ENCODE data around the gene ODF2.
"Not testable (repeated sequence)": the region's sequence is repeated elsewhere in the genome, so short reads cannot be mapped to it uniquely, and the experiment has no call there.

The ODF2 gene

GRCh38 chr9:128498911-128499310 lies 43.1 kb downstream of the ODF2 start:
- peaks cover 30% of the 10 kb centered on the region for H3K36me3 Mint-ChIP-seq (ENCODE audit: insufficient read depth)

GRCh38 chr9:128499920-128500319 lies 44.1 kb downstream of the ODF2 start:
- Mint-ChIP-seq H3K27ac (no peak overlapping the region), H3K4me1 (ENCODE audit: low read depth in 2 of 2) (peaks cover 0 to 5% of the 10 kb centered on the region in 2 donors), H3K27me3 (no peaks in the 10 kb centered on the region), H3K36me3 (ENCODE audit: insufficient read depth) (peaks cover 37% of the 10 kb centered on the region), H3K9me3 (no peaks in the 10 kb centered on the region), H3K4me3 (no peak overlapping the region)
- ATAC-seq (replicated peaks) (no peak), DNase-seq (no peak)

More at GRCh38 chr9:128498911-128499310, 43.1 kb downstream of the ODF2 start:
- H3K4me1 Mint-ChIP-seq (ENCODE audit: low read depth in 2 of 2): peaks cover 0 to 4% of the 10 kb centered on the region in 2 donors
- H3K27ac Mint-ChIP-seq: no peak overlapping the region
- no peak overlapping the region for H3K4me3 Mint-ChIP-seq
- no peaks in the 10 kb centered on the region for H3K9me3 Mint-ChIP-seq
- no peak for DNase-seq
- no peak for ATAC-seq (replicated peaks)
- no peaks in the 10 kb centered on the region for H3K27me3 Mint-ChIP-seq

- H3K27ac Mint-ChIP-seq; DNase-seq; H3K9me3 Mint-ChIP-seq; ATAC-seq (replicated peaks); H3K27me3 Mint-ChIP-seq; H3K4me1 Mint-ChIP-seq (ENCODE audit: low read depth in 2 of 2): not testable (repeated sequence)
- Mint-ChIP-seq H3K36me3 (ENCODE audit: insufficient read depth) (peaks cover 32% of the 10 kb centered on the region), H3K4me3 (peak overlapping the region; percentile 98 to 99)
Measured at GRCh38 chr9:128503415-128503825, 47.6 kb downstream of the ODF2 start.

- ATAC-seq (replicated peaks) (no peak), DNase-seq (no peak)
- H3K4me3 Mint-ChIP-seq: peak overlapping the region; percentile 98 to 99
- H3K36me3 Mint-ChIP-seq (ENCODE audit: insufficient read depth): peaks cover 32% of the 10 kb centered on the region
- no peaks in the 10 kb centered on the region for H3K9me3 Mint-ChIP-seq
- no peak overlapping the region for H3K27ac Mint-ChIP-seq
- no peaks in the 10 kb centered on the region for H3K27me3 Mint-ChIP-seq
- peaks cover 8 to 10% of the 10 kb centered on the region in 2 donors for H3K4me1 Mint-ChIP-seq (ENCODE audit: low read depth in 2 of 2)
Measured at GRCh38 chr9:128503870-128504269, 48.1 kb downstream of the ODF2 start.

- ATAC-seq (replicated peaks) (peak; percentile 93), DNase-seq (peak; percentile 96 to 97 (median 97))
- Mint-ChIP-seq H3K27me3 (no peaks in the 10 kb centered on the region), H3K36me3 (ENCODE audit: insufficient read depth) (peaks cover 33% of the 10 kb centered on the region), H3K27ac (peak within 1 kb of the TSS; percentile 95 to 97), H3K4me3 (peak within 1 kb of the TSS; percentile 98 to 99), H3K9me3 (no peaks in the 10 kb centered on the region), H3K4me1 (ENCODE audit: low read depth in 2 of 2) (peaks cover 14 to 18% of the 10 kb centered on the region in 2 donors)
Measured at GRCh38 chr9:128504485-128505413, 48.9 kb downstream of the ODF2 start, which contains the start of gene GLE1. TSS of gene GLE1 (plus strand) at chr9:128504719. CDS start at chr9:128504806, 87 bp downstream.

GRCh38 chr9:128505414-128505765 lies 49.6 kb downstream of the ODF2 start:
- peaks cover 14 to 18% of the 10 kb centered on the region in 2 donors for H3K4me1 Mint-ChIP-seq (ENCODE audit: low read depth in 2 of 2)
- H3K9me3 Mint-ChIP-seq: no peaks in the 10 kb centered on the region
- H3K27ac Mint-ChIP-seq: peak overlapping the region; percentile 95 to 97
- no peak for ATAC-seq (replicated peaks)
- H3K36me3 Mint-ChIP-seq (ENCODE audit: insufficient read depth): peaks cover 36% of the 10 kb centered on the region
- no peaks in the 10 kb centered on the region for H3K27me3 Mint-ChIP-seq
- peak overlapping the region; percentile 98 to 99 for H3K4me3 Mint-ChIP-seq
- DNase-seq: no peak

GRCh38 chr9:128505906-128506305 lies 50.1 kb downstream of the ODF2 start:
- H3K9me3 Mint-ChIP-seq: not testable (repeated sequence)

DNA sequence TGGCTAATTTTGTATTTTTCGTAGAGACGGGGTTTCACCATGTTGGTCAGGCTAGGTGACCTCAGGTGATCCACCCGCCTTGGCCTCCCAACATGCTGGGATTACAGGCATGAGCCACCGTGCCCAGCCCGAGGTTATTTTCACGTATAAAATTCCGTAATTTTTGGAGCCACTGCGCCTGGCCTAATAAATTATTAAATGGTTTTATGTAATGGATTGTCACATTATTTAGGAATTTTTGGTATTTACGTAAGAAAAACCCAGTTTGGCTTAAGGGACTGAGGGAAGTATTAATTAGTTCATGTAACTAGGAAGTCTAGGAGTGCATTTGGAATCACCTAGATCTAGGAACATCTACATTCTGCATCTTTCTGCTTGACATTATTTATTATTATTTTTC lies 57.0 kb downstream of the ODF2 start:
- peaks cover 74% of the 10 kb centered on the region for H3K36me3 Mint-ChIP-seq (ENCODE audit: insufficient read depth)
- H3K9me3 Mint-ChIP-seq: no peaks in the 10 kb centered on the region
- peaks cover 13 to 25% of the 10 kb centered on the region in 2 donors for H3K4me1 Mint-ChIP-seq (ENCODE audit: low read depth in 2 of 2)
- peak overlapping the region in 1 of 2 donors; percentile 22 for H3K4me3 Mint-ChIP-seq
- H3K27me3 Mint-ChIP-seq: no peaks in the 10 kb centered on the region
- ATAC-seq (replicated peaks) (no peak), DNase-seq (no peak)
- no peak overlapping the region for H3K27ac Mint-ChIP-seq

More at GRCh38 chr9:128505906-128506305, 50.1 kb downstream of the ODF2 start:
- peak overlapping the region; percentile 98 to 99 for H3K4me3 Mint-ChIP-seq
- peak overlapping the region in 1 of 2 donors; percentile 97 for H3K27ac Mint-ChIP-seq
- ATAC-seq (replicated peaks); H3K27me3 Mint-ChIP-seq; DNase-seq: not testable (repeated sequence)
- H3K36me3 Mint-ChIP-seq (ENCODE audit: insufficient read depth): peaks cover 34% of the 10 kb centered on the region
- H3K4me1 Mint-ChIP-seq (ENCODE audit: low read depth in 2 of 2): peaks cover 14 to 18% of the 10 kb centered on the region in 2 donors

DNA sequence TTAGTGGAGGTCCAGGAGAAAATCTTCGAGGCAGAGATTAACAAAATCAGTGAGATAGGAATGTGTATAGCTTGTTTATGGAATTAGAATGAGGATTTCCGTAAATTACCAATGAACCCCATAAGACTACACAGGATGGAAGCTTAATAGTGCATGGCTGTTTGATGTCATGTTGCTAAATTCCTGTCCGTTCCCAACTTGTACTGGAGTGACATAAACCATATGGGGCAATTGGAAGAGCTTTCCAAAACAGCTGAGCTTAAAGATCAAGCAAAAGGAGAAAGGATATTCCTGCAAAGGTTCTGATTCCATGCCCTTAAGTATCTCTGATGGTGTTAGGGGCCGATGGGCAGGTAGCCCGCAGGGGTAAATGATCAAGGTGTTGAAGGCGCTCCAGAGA lies 66.2 kb downstream of the ODF2 start:
- Mint-ChIP-seq H3K4me3 (no peak overlapping the region), H3K4me1 (ENCODE audit: low read depth in 2 of 2) (peaks cover 2 to 6% of the 10 kb centered on the region in 2 donors), H3K27ac (no peak overlapping the region), H3K36me3 (ENCODE audit: insufficient read depth) (peaks cover 90% of the 10 kb centered on the region), H3K9me3 (no peaks in the 10 kb centered on the region), H3K27me3 (no peaks in the 10 kb centered on the region)
- DNase-seq (no peak), ATAC-seq (replicated peaks) (no peak)

DNA sequence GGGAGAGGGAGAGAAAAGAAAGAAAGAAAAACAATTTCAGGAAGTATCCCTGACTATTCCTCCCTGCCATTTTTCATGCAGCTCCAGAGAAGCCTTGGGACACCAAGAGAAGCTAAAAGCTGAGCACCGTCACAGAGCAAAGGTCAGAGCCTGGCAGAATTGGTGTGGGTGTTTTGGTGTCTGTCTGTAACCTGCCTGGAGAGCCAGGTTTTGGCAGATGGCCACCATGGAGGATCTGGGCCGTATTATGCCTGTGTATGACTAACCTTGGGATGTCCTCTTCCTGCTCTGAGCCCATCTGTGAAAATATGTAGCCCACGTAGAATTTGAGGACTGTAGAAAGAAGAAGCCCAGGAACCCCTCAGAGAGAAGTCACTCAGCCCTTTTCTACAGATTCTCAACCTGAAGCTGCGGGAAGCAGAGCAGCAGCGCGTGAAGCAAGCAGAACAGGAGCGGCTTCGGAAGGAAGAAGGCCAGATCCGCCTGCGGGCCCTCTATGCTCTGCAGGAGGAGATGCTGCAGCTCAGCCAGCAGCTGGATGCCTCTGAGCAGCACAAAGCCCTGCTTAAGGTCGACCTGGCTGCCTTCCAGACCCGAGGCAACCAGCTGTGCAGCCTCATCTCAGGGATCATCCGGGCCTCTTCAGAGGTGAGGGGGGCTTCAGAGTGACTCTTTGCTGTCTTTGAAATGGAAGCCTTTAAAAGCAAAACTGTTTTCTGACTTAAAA lies 67.6 kb downstream of the ODF2 start:
- H3K27me3 Mint-ChIP-seq: no peaks in the 10 kb centered on the region
- peak overlapping the region in 1 of 2 donors; percentile 35 for H3K27ac Mint-ChIP-seq
- ATAC-seq (replicated peaks): no peak
- no peak for DNase-seq
- peaks cover 89% of the 10 kb centered on the region for H3K36me3 Mint-ChIP-seq (ENCODE audit: insufficient read depth)
- peaks cover 2 to 6% of the 10 kb centered on the region in 2 donors for H3K4me1 Mint-ChIP-seq (ENCODE audit: low read depth in 2 of 2)
- H3K4me3 Mint-ChIP-seq: no peak overlapping the region
- H3K9me3 Mint-ChIP-seq: no peaks in the 10 kb centered on the region

DNA sequence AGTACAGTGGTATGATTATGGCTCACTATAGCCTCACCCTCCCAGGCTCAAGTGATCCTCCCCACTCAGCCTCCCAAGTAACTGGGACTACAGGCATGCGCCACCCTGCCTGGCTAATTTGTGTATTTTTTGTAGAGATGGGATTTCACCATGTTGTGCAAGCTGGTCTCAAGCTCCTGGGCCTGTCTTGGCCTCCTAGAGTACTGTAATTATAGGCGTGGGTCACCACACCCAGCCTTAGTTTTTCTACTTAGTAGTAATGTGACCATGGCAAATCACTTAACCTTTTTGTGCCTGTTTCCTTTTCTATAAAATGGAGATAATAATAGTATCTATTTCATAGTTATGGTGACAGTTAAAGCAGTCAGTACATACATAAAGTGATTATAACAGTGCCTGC lies 70.9 kb downstream of the ODF2 start:
- H3K36me3 Mint-ChIP-seq (ENCODE audit: insufficient read depth): peaks cover 97% of the 10 kb centered on the region
- no peak for DNase-seq
- H3K27ac Mint-ChIP-seq: no peak overlapping the region

GRCh38 chr9:128528445-128529160 lies 72.8 kb downstream of the ODF2 start:
- ATAC-seq (replicated peaks): no peak
- Mint-ChIP-seq H3K9me3 (no peaks in the 10 kb centered on the region), H3K27me3 (no peaks in the 10 kb centered on the region), H3K4me1 (ENCODE audit: low read depth in 2 of 2) (peaks cover 0 to 4% of the 10 kb centered on the region in 2 donors), H3K4me3 (no peak overlapping the region), H3K36me3 (ENCODE audit: insufficient read depth) (peaks cover 98% of the 10 kb centered on the region), H3K27ac (no peak overlapping the region)
- DNase-seq: no peak

More for the DNA sequence above, 70.9 kb downstream of the ODF2 start:
- Mint-ChIP-seq H3K4me1 (ENCODE audit: low read depth in 2 of 2) (peaks cover 2 to 7% of the 10 kb centered on the region in 2 donors), H3K9me3 (no peaks in the 10 kb centered on the region), H3K27me3 (no peaks in the 10 kb centered on the region), H3K4me3 (no peak overlapping the region)
- ATAC-seq (replicated peaks): no peak

GRCh38 chr9:128529191-128529590 lies 73.4 kb downstream of the ODF2 start:
- H3K9me3 Mint-ChIP-seq: no peaks in the 10 kb centered on the region
- no peak overlapping the region for H3K4me3 Mint-ChIP-seq
- H3K36me3 Mint-ChIP-seq (ENCODE audit: insufficient read depth): peaks cover 98% of the 10 kb centered on the region
- ATAC-seq (replicated peaks) (no peak), DNase-seq (no peak)
- peaks cover 0 to 4% of the 10 kb centered on the region in 2 donors for H3K4me1 Mint-ChIP-seq (ENCODE audit: low read depth in 2 of 2)
- H3K27me3 Mint-ChIP-seq: no peaks in the 10 kb centered on the region
- H3K27ac Mint-ChIP-seq: no peak overlapping the region

All from effector memory CD8-positive, alpha-beta T cell (primary cell).